HEK293 (cell line): ENCODE results near the gene CD48.

Experiments
- CTCF ChIP-seq: fragments of 450-650 bp; formaldehyde crosslinking; IDR thresholded peaks from 2 replicates; pipeline ENCODE4 v1.5.1; 2016; ENCODE audit warnings: missing biosample characterization, missing genetic modification characterization
- HOXD13 ChIP-seq: sonication (generic); formaldehyde crosslinking; IDR thresholded peaks from 2 replicates; pipeline ENCODE4 v1.8.0; 2022; ENCODE audit warnings: missing genetic modification reagents, borderline replicate concordance
- MYNN ChIP-seq: fragments of 450-650 bp; formaldehyde crosslinking; IDR thresholded peaks from 2 replicates; pipeline ENCODE4 v1.5.1; 2016; ENCODE audit warnings: missing biosample characterization, missing genetic modification characterization, borderline replicate concordance
- PBX3 ChIP-seq: sonication (generic); formaldehyde crosslinking; IDR thresholded peaks from 2 replicates; pipeline ENCODE4 v1.8.1; 2022; ENCODE audit warnings: mild to moderate bottlenecking, moderate library complexity, missing genetic modification reagents
- RBAK ChIP-seq: fragments of 450-650 bp; formaldehyde crosslinking; IDR thresholded peaks from 2 replicates; pipeline ENCODE4 v1.5.1; 2016; ENCODE audit warnings: missing biosample characterization, missing genetic modification characterization
- ZBTB26 ChIP-seq: fragments of 450-650 bp; formaldehyde crosslinking; optimal IDR thresholded peaks from 2 replicates; pipeline ENCODE3; 2016; ENCODE audit warnings: missing biosample characterization, mild to moderate bottlenecking, missing genetic modification characterization
- ZEB2 ChIP-seq: fragments of 450-650 bp; formaldehyde crosslinking; IDR thresholded peaks from 2 replicates; pipeline ENCODE4 v1.5.1; 2016; ENCODE audit warnings: missing biosample characterization, missing genetic modification characterization
- ZFP3 ChIP-seq: fragments of 450-650 bp; formaldehyde crosslinking; IDR thresholded peaks from 2 replicates; pipeline ENCODE4 v1.5.1; 2016; ENCODE audit warnings: low read depth, missing biosample characterization, missing genetic modification characterization
- ZNF23 ChIP-seq: fragments of 450-650 bp; formaldehyde crosslinking; IDR thresholded peaks from 2 replicates; pipeline ENCODE4 v1.5.1; 2016; ENCODE audit warnings: missing biosample characterization, missing genetic modification characterization, borderline replicate concordance
- ZNF292 ChIP-seq: fragments of 450-650 bp; formaldehyde crosslinking; IDR thresholded peaks from 2 replicates; pipeline ENCODE4 v1.5.1; 2016; ENCODE audit warnings: low read depth, missing biosample characterization, missing genetic modification characterization, borderline replicate concordance
- ZNF549 ChIP-seq: fragments of 450-650 bp; IDR thresholded peaks from 2 replicates; pipeline ENCODE4 v1.5.1; 2018; ENCODE audit warnings: missing biosample characterization, missing genetic modification characterization, mild to moderate bottlenecking, inconsistent platforms, moderate library complexity
- ZNF654 ChIP-seq: fragments of 450-650 bp; formaldehyde crosslinking; IDR thresholded peaks from 2 replicates; pipeline ENCODE4 v1.5.1; 2016; ENCODE audit warnings: low read depth, missing biosample characterization, missing genetic modification characterization
- ZNF660 ChIP-seq: fragments of 450-650 bp; IDR thresholded peaks from 2 replicates; pipeline ENCODE4 v1.5.1; 2018; ENCODE audit warnings: missing biosample characterization, mild to moderate bottlenecking, missing genetic modification characterization

- TF ChIP-seq MYNN (tag by site-specific recombination) (no peak), CTCF (tag by site-specific recombination) (no peak), ZNF23 (tag by site-specific recombination) (no peak), RBAK (tag by site-specific recombination) (no peak), ZBTB26 (tag by site-specific recombination) (no peak), ZNF660 (tag by site-specific recombination) (no peak), ZNF654 (no peak), ZNF292 (tag by site-specific recombination) (no peak), ZEB2 (no peak), HOXD13 (CRISPR knock-in tag) (no peak), PBX3 (CRISPR knock-in tag) (no peak), ZNF549 (tag by site-specific recombination) (no peak), ZFP3 (tag by site-specific recombination) (no peak)
Observed at GRCh38 chr1:160647329-160647720, 64.3 kb downstream of the CD48 start.
